Aorta (tissue), 5 donors: ENCODE measurements around the gene USF3. TPM values are rescaled to one million over a fixed set of nuclear protein-coding genes. Genes with fewer than 3 reads are reported as not detected.

Experiments used
- ATAC-seq: fragments of 200-7000 bp; cut with Tn5 transposase; one replicate; pipeline ENCODE4 v1.9.1; 2022; ENCODE audit warnings: moderate library complexity; ENCODE audit not compliant: low FRiP score
- DNase-seq, 2 donors: peaks; one replicate each; pipeline ENCODE4 v3.0.0-alpha.2; 2020
- H3K27ac ChIP-seq, 2 donors: one replicate each; pipeline ENCODE4 v1.5.1; 2013; ENCODE audit warnings: low read length in 2 of 2, mild to moderate bottlenecking in 2 of 2, moderate library complexity in 2 of 2, control low read depth in 1 of 2, inconsistent platforms in 1 of 2, low read depth in 1 of 2
- H3K27me3 ChIP-seq, 2 donors: one replicate each; pipeline ENCODE4 v1.6.1; 2013; ENCODE audit warnings: control low read depth in 1 of 2, low read length in 1 of 2, mild to moderate bottlenecking in 1 of 2, moderate library complexity in 1 of 2; ENCODE audit not compliant: insufficient read depth in 2 of 2, control insufficient read depth in 1 of 2
- H3K36me3 ChIP-seq, 2 donors: one replicate each; pipeline ENCODE4 v1.6.1; 2013; ENCODE audit warnings: control low read depth in 1 of 2, low read length in 1 of 2, mild to moderate bottlenecking in 1 of 2; ENCODE audit not compliant: insufficient read depth in 2 of 2, control insufficient read depth in 1 of 2
- H3K4me1 ChIP-seq, 2 donors: one replicate each; pipeline ENCODE4 v1.6.1; 2013; ENCODE audit warnings: low read length in 2 of 2, control low read depth in 1 of 2, mild to moderate bottlenecking in 1 of 2, moderate library complexity in 1 of 2; ENCODE audit not compliant: insufficient read depth in 2 of 2, control insufficient read depth in 1 of 2
- H3K4me3 ChIP-seq, 2 donors: one replicate each; pipeline ENCODE4 v1.5.1; 2013; ENCODE audit warnings: low read length in 2 of 2, control low read depth in 1 of 2, mild to moderate bottlenecking in 1 of 2
- H3K9me3 ChIP-seq: one replicate; pipeline ENCODE4 v1.6.1; 2013; ENCODE audit warnings: mild to moderate bottlenecking, low read length; ENCODE audit not compliant: control insufficient read depth
- WGBS, 2 donors: extraction: QIAGEN DNeasy Blood & Tissue Kit; methylation state at CpG; one replicate each; pipeline ENCODE4 v1.1.7; 2013; 5-methylcytosine and 5-hydroxymethylcytosine counted together
- intact Hi-C, 2 donors: fragments of 100-400 bp; cut with DNase I; formaldehyde crosslinking; loops; one replicate each; pipeline versions ENCODE4 v1.14.2 to v1.15.0; 2022
- polyA plus RNA-seq, 2 donors: library from polyadenylated mRNA; stranded (reverse); fragments of 200-250 nt; gene quantifications; one replicate each; pipeline ENCODE4 v1.2.3, GENCODE V29; 2013
- total RNA-seq, 2 donors: library from RNA; stranded (reverse); fragmentation: NEBNext Ultra II Directional; extraction: Animal tissue kit (Norgen Biotek cat#: 25700); gene quantifications; one replicate each; pipeline ENCODE4 v1.2.1, GENCODE V29; 2021
- donor health status: healthy with polysubstance abuse.
- donor health status: Bipolar disorder and iron deficiency.
- donor health status: DM: no; HTN: no; CAD: no.
- donor health status: DM: no; HTN: no; CAD: no.
- donor health status: DM: yes; HTN: yes; CAD: no.

Gene USF3
- total and polyA plus RNA-seq, 4 donors, result 3.3 to 18.3 (median 12.1) TPM

DNA sequence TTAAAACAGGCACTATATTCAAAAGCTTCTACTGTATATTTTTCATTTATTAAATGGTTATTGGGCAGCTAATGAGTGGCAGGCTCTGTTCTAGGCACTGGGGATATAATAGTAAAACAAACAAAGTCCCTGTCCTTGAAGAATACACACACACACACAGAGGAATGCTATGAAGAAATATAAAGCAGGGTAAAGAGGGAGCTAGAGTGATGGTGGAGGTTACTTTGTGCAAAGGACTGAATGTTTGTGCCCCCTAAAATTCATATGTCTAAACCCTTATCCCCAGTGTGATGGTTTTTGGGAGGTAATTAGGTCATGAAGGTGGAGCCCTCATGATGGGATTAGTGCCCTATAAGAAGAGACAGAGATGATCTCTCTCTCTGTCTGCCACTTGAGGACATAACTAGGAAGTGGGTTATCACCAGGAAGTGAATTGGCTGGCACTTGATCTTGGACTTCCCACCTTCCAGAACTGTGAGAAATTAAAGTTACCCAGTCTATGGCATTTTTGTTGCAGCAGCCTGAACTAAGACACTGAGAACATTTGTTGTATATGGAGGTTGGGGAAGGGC is 31.8 kb downstream of the USF3 start:
- H3K27me3 ChIP-seq, result no peaks in the 10 kb centered on the region
- ATAC-seq (no peak), DNase-seq (no peak)
- H3K9me3 ChIP-seq, result peaks cover 2% of the 10 kb centered on the region
- no peaks in the 10 kb centered on the region for H3K4me1 ChIP-seq
- intact Hi-C loops, result no loop called here
- peaks cover 12 to 18% of the 10 kb centered on the region in 2 donors for H3K36me3 ChIP-seq
- no peak overlapping the region for H3K27ac ChIP-seq
- H3K4me3 ChIP-seq, result no peak overlapping the region

GRCh38 chr3:113663761-113664160 is 32.7 kb downstream of the USF3 start:
- intact Hi-C loops, result no loop called here
- peaks cover 12 to 22% of the 10 kb centered on the region in 2 donors for H3K36me3 ChIP-seq

DNA sequence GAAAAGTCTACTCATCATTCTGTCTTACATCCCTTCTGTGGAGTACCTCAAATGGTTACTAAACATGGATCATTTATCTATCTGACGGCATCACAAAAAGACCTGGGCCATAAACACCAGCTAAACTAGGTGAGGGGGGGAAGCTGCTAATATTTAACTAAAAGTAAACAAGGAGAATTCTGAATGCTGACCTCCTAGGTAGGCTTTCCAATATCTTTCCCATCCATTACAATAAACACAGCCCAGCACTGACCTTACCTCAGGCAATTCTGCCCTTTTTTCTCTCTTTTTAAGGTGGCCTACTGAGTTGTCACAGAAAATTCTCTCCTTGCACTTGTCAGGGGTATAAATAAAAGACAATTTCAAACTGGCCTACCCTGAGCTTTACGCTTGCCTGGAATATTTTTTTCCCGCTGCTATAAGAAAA is 33.1 kb downstream of the USF3 start:
- WGBS, 2 donors, result 94 to 97% methylated on average over 3 of the region's 3 CpGs
- intact Hi-C loops, result no loop called here
- H3K4me1 ChIP-seq, result no peaks in the 10 kb centered on the region
- DNase-seq, result no peak
- H3K36me3 ChIP-seq, result peaks cover 12 to 22% of the 10 kb centered on the region in 2 donors
- H3K27ac ChIP-seq, result no peak overlapping the region
- H3K9me3 ChIP-seq, result peaks cover 2% of the 10 kb centered on the region
- H3K4me3 ChIP-seq, result no peak overlapping the region
- H3K27me3 ChIP-seq, result no peaks in the 10 kb centered on the region
- ATAC-seq, result no peak

More at GRCh38 chr3:113663761-113664160, 32.7 kb downstream of the USF3 start:
- WGBS, 2 donors, result 80 to 81% methylated on average over 1 of the region's 1 CpG
- peaks cover 2% of the 10 kb centered on the region for H3K9me3 ChIP-seq
- no peak for ATAC-seq
- no peaks in the 10 kb centered on the region for H3K27me3 ChIP-seq
- no peak for DNase-seq
- no peak overlapping the region for H3K27ac ChIP-seq
- H3K4me1 ChIP-seq, result no peaks in the 10 kb centered on the region
- H3K4me3 ChIP-seq, result no peak overlapping the region

GRCh38 chr3:113662824-113663223 is 33.6 kb downstream of the USF3 start:
- DNase-seq, result no peak
- intact Hi-C loops, result no loop called here
- H3K36me3 ChIP-seq, result peaks cover 12 to 24% of the 10 kb centered on the region in 2 donors
- WGBS, 2 donors, result 59% methylated on average over 1 of the region's 1 CpG
- no peak overlapping the region for H3K4me3 ChIP-seq
- no peaks in the 10 kb centered on the region for H3K4me1 ChIP-seq
- H3K27me3 ChIP-seq, result no peaks in the 10 kb centered on the region
- peaks cover 2% of the 10 kb centered on the region for H3K9me3 ChIP-seq
- ATAC-seq, result no peak
- H3K27ac ChIP-seq, result no peak overlapping the region

GRCh38 chr3:113660896-113661295 is 35.5 kb downstream of the USF3 start:
- ATAC-seq, result no peak
- Histone ChIP-seq H3K4me1 (no peaks in the 10 kb centered on the region), H3K9me3 (peaks cover 4% of the 10 kb centered on the region), H3K4me3 (no peak overlapping the region), H3K27ac (no peak overlapping the region), H3K27me3 (no peaks in the 10 kb centered on the region), H3K36me3 (peaks cover 12 to 30% of the 10 kb centered on the region in 2 donors)
- intact Hi-C loops, result no loop called here
- WGBS, 2 donors, result 84 to 86% methylated on average over 4 of the region's 4 CpGs
- no peak for DNase-seq

DNA sequence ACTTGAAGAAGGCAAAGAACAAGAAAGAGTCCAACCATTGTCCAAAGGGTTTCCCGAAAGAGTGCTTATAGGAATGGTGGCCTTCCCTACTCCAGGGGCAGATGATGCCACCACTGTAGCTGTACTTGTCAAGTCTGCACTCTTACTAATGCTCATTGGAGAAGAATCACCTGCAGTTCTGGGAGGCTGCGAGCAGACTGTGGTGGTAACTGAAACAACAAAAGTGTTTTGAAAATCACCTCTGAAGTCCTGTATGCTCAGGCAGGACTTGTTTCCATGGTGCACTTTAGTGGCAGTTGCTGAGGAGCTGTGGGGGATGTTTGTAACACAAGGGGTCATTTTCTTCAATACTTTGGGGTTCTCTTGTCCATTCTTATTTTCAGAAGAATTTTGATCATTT is 36.0 kb downstream of the USF3 start:
- H3K27ac ChIP-seq, result no peak overlapping the region
- H3K36me3 ChIP-seq, result peaks cover 12 to 30% of the 10 kb centered on the region in 2 donors

GRCh38 chr3:113659996-113660395 is 36.4 kb downstream of the USF3 start:
- H3K4me1 ChIP-seq, result no peaks in the 10 kb centered on the region
- DNase-seq, result no peak
- intact Hi-C loops, result no loop called here
- no peak for ATAC-seq
- H3K27ac ChIP-seq, result no peak overlapping the region
- peaks cover 12 to 29% of the 10 kb centered on the region in 2 donors for H3K36me3 ChIP-seq
- 92 to 94% methylated on average over 1 of the region's 1 CpG for WGBS, 2 donors
- H3K4me3 ChIP-seq, result no peak overlapping the region
- no peaks in the 10 kb centered on the region for H3K27me3 ChIP-seq
- H3K9me3 ChIP-seq, result peaks cover 4% of the 10 kb centered on the region

More for the DNA sequence above, 36.0 kb downstream of the USF3 start:
- DNase-seq (no peak), ATAC-seq (no peak)
- intact Hi-C loops, result no loop called here
- Histone ChIP-seq H3K4me3 (no peak overlapping the region), H3K27me3 (no peaks in the 10 kb centered on the region), H3K9me3 (peaks cover 4% of the 10 kb centered on the region), H3K4me1 (no peaks in the 10 kb centered on the region)
- WGBS, 2 donors, result 96 to 99% methylated on average over 2 of the region's 2 CpGs

- Histone ChIP-seq H3K9me3 (peaks cover 4% of the 10 kb centered on the region), H3K27ac (no peak overlapping the region), H3K27me3 (no peaks in the 10 kb centered on the region), H3K4me1 (no peaks in the 10 kb centered on the region), H3K4me3 (no peak overlapping the region), H3K36me3 (peaks cover 15 to 25% of the 10 kb centered on the region in 2 donors)
- ATAC-seq, result no peak
- WGBS, 2 donors, result 81 to 92% methylated on average over 1 of the region's 1 CpG
- no peak for DNase-seq
- intact Hi-C loops, result no loop called here
Observed at GRCh38 chr3:113659101-113659541, 37.3 kb downstream of the USF3 start.

- no peak overlapping the region for H3K27ac ChIP-seq
- H3K4me1 ChIP-seq, result no peaks in the 10 kb centered on the region
- 93 to 97% methylated on average over 3 of the region's 3 CpGs for WGBS, 2 donors
- intact Hi-C loops, result no loop called here
- H3K27me3 ChIP-seq, result no peaks in the 10 kb centered on the region
- peaks cover 15 to 25% of the 10 kb centered on the region in 2 donors for H3K36me3 ChIP-seq
- DNase-seq (no peak), ATAC-seq (no peak)
- peaks cover 4% of the 10 kb centered on the region for H3K9me3 ChIP-seq
- H3K4me3 ChIP-seq, result no peak overlapping the region
Observed at GRCh38 chr3:113658107-113658506, 38.3 kb downstream of the USF3 start.
